ENCODE results near the gene UBL5. TPM values are rescaled to one million over a fixed set of nuclear protein-coding genes. Genes with fewer than 3 reads are reported as not detected.

Gene UBL5
- total and polyA plus RNA-seq, 7 experiments from 2014 or later: 182 to 717 (median 199) TPM

DNA sequence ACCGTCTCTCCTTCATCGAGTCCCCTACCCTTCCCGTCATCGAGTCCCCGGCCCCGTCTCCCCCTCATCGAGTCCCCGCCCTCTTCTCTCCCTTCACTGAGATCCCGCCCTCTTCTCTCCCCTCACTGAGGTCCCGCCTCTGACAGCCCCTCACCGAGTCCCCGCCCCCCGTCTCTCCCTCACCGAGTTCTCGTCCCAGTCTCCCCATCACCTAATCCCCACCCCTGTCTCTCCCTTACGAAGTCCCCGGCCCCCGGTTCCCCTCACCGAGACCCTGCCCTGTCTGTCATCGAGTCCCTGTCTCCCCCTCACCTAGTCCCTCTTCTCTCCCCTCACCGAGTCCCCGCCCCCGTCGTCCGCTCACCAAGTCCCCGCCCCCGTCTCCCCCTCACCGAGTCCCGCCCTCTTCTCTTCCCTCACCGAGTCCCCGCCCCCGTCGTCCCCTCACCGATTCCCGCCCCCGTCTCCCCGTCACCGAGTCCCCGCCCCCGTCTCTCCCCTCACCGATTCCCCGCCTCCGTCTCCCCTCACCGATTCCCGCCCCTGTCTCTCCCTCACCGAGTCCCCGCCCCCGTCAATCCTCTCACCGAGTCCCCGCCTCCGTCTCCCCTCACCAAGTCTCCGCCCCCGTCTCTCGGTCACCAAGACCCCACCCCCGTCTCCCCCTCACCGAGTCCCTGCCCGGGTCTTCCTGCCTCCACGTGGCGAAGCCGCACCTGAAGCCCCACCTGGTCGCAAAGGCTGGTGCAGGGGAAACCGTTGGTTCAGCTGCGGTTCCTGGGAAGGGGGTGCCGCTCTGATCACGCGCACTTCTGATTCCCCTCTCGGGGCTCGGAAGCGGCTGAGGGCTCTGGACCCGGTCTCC is 35.3 kb upstream of the UBL5 start:
- POLR2A ChIA-PET: interaction anchor here (1.1 to 2.3 kb wide), 3 partner anchors 9 to 23 kb away, joined by 3 to 19 read pairs (median 4); partner anchors contain the start of gene ZNF846

GRCh38 chr19:9793071-9793591 is 34.6 kb upstream of the UBL5 start:
- peak overlapping the region; percentile 73 to 99 (median 88) for H3K4me3 Mint-ChIP-seq
- peak; percentile 10 for ATAC-seq

More for the DNA sequence above, 35.3 kb upstream of the UBL5 start:
- H3K4me3 ChIP-seq (ENCODE audit: low read length): peak overlapping the region; percentile 89
- peaks cover 13 to 41% (median 33%) of the 10 kb centered on the region in 7 donors for H3K4me1 Mint-ChIP-seq
- H3K27ac ChIP-seq (ENCODE audit: low read depth, low read length): peak overlapping the region; percentile 99
- H3K4me3 Mint-ChIP-seq: peak overlapping the region; percentile 73 to 99 (median 88)
- intact Hi-C loops (cut with micrococcal nuclease): loop anchor here (1.0 to 5.0 kb wide), 12 partner anchors 7 to 1870 kb away; partner anchors contain the start of genes FBXL12 (in 2 of the 2), PIN1 (in 2 of the 2), ZNF846 (in 2 of the 2) and SNAPC2 (in 1 of the 2)
- H3K9me3 ChIP-seq (ENCODE audit: control insufficient read depth in 2 of 3, low read length in 3 of 3): peaks cover 0 to 7% (median 0%) of the 10 kb centered on the region in 3 experiments
- H3K4me1 ChIP-seq (ENCODE audit: control insufficient read depth in 2 of 2, insufficient read depth in 2 of 2, low read length in 2 of 2): peaks cover 0 to 11% of the 10 kb centered on the region in 2 donors
- peaks cover 0 to 3% (median 0%) of the 10 kb centered on the region in 3 experiments for H3K36me3 ChIP-seq (ENCODE audit: control insufficient read depth in 2 of 3, insufficient read depth in 3 of 3, low read length in 3 of 3)
- peaks cover 0 to 5% (median 0%) of the 10 kb centered on the region in 5 donors for H3K36me3 Mint-ChIP-seq
- H3K27me3 ChIP-seq (ENCODE audit: control insufficient read depth in 2 of 2, insufficient read depth in 2 of 2, low read length in 2 of 2): no peaks in the 10 kb centered on the region
- H3K27ac Mint-ChIP-seq: peak overlapping the region; percentile 90 to 98 (median 97)
- CTCF ChIA-PET: no interaction called here
- H3K27me3 Mint-ChIP-seq: peaks cover 0 to 3% (median 0%) of the 10 kb centered on the region in 5 donors
- H3K9me3 Mint-ChIP-seq: peaks cover 0 to 7% (median 0%) of the 10 kb centered on the region in 11 donors
- DNase-seq: peak; percentile 79 to 96 (median 90)
- peak; percentile 71 for ATAC-seq

DNA sequence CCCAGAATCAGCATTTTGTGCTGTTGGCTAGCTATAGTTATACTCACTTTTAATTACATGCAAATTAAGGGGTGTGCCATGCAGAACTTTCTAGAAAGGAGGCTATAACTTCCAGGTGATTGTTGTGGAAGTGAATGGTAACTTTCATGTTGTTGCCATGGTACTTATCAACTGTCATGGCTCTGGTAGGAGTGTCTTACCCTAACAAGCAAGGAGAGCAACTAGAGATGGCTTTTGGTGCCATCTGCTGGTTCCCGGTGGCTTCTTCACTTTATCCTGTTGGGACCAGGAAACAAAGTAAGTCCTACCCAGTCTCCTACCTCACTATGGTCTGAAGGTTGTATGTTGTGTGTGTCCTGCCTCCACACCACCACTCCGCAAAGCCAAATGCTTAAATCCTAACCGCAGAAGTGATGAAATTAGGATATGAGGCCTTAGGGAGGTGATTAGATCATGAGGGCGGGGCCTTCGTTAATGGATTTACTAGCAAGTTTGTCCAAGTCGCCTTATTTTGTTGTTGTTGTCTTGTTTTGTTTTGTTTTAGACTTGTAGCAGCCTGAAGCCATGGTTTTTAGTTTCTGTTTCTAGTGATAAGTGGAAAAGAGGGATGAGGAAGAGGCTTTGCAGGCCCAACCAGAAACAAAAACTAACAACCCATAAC is 31.5 kb upstream of the UBL5 start:
- Histone ChIP-seq H3K27ac (ENCODE audit: low read depth, low read length) (peak overlapping the region; percentile 63), H3K27me3 (ENCODE audit: control insufficient read depth in 2 of 2, insufficient read depth in 2 of 2, low read length in 2 of 2) (no peaks in the 10 kb centered on the region), H3K4me1 (ENCODE audit: control insufficient read depth in 2 of 2, insufficient read depth in 2 of 2, low read length in 2 of 2) (peaks cover 0 to 7% of the 10 kb centered on the region in 2 donors), H3K9me3 (ENCODE audit: control insufficient read depth in 2 of 3, low read length in 3 of 3) (peaks cover 0 to 7% (median 0%) of the 10 kb centered on the region in 3 experiments), H3K36me3 (ENCODE audit: control insufficient read depth in 2 of 3, insufficient read depth in 3 of 3, low read length in 3 of 3) (peaks cover 0 to 3% (median 0%) of the 10 kb centered on the region in 3 experiments), H3K4me3 (ENCODE audit: low read length) (no peak overlapping the region)
- intact Hi-C loops (cut with micrococcal nuclease): loop anchor here (1.0 to 2.0 kb wide), 13 partner anchors 11 to 660 kb away; partner anchors contain the start of genes FBXL12 (in 2 of the 2), ZNF561 (in 2 of the 2), ZNF846 (in 2 of the 2) and PIN1 (in 1 of the 2)
- ATAC-seq (peak; percentile 48), DNase-seq (peak; percentile 55 to 92 (median 87))
- ChIA-PET CTCF (interaction anchor here (0.7 to 1.7 kb wide), 17 partner anchors 11 to 591 kb away, joined by 3 to 14 read pairs (median 4); partner anchors contain the start of genes ZNF561 and ZNF846), POLR2A (interaction anchor here (0.6 to 1.6 kb wide), 6 partner anchors 10 to 487 kb away, joined by 3 to 9 read pairs (median 4); partner anchors contain the start of genes ZNF699 and ZNF846)
- Mint-ChIP-seq H3K27me3 (peaks cover 0 to 3% (median 0%) of the 10 kb centered on the region in 5 donors), H3K4me3 (peak overlapping the region in 3 of 10 donors; percentile 16 to 43 (median 16)), H3K9me3 (peaks cover 0 to 7% (median 1%) of the 10 kb centered on the region in 11 donors), H3K4me1 (peaks cover 15 to 43% (median 34%) of the 10 kb centered on the region in 7 donors), H3K36me3 (peaks cover 0 to 5% (median 0%) of the 10 kb centered on the region in 5 donors), H3K27ac (peak overlapping the region; percentile 66 to 97 (median 90))

More at GRCh38 chr19:9793071-9793591, 34.6 kb upstream of the UBL5 start:
- CTCF ChIA-PET: interaction anchor here (0.7 to 1.2 kb wide), 2 partner anchors 80 to 207 kb away, joined by 3 read pairs; no protein-coding TSS in a partner anchor
- Histone ChIP-seq H3K4me1 (ENCODE audit: control insufficient read depth in 2 of 2, insufficient read depth in 2 of 2, low read length in 2 of 2) (peaks cover 0 to 11% of the 10 kb centered on the region in 2 donors), H3K36me3 (ENCODE audit: control insufficient read depth in 2 of 3, insufficient read depth in 3 of 3, low read length in 3 of 3) (peaks cover 0 to 3% (median 0%) of the 10 kb centered on the region in 3 experiments), H3K27ac (ENCODE audit: low read depth, low read length) (peak overlapping the region; percentile 99), H3K9me3 (ENCODE audit: control insufficient read depth in 2 of 3, low read length in 3 of 3) (peaks cover 0 to 7% (median 0%) of the 10 kb centered on the region in 3 experiments), H3K4me3 (ENCODE audit: low read length) (peak overlapping the region; percentile 89), H3K27me3 (ENCODE audit: control insufficient read depth in 2 of 2, insufficient read depth in 2 of 2, low read length in 2 of 2) (no peaks in the 10 kb centered on the region)
- peak in 1 of 9 donors; percentile 69 for DNase-seq
- H3K27me3 Mint-ChIP-seq: peaks cover 0 to 3% (median 0%) of the 10 kb centered on the region in 5 donors
- peak overlapping the region; percentile 90 to 98 (median 97) for H3K27ac Mint-ChIP-seq
- peaks cover 0 to 5% (median 0%) of the 10 kb centered on the region in 5 donors for H3K36me3 Mint-ChIP-seq
- intact Hi-C loops (cut with micrococcal nuclease): loop anchor here (1.0 to 5.0 kb wide), 4 partner anchors 8 to 1871 kb away; partner anchors contain the start of genes SNAPC2 (in 1 of the 2), ZNF426 (in 1 of the 2) and ZNF653 (in 1 of the 2)
- POLR2A ChIA-PET: interaction anchor here (0.6 to 2.3 kb wide), 7 partner anchors 9 to 172 kb away, joined by 3 to 19 read pairs (median 4); partner anchors contain the start of genes ZNF561 and ZNF846
- H3K4me1 Mint-ChIP-seq: peaks cover 13 to 44% (median 33%) of the 10 kb centered on the region in 7 donors
- peaks cover 0 to 7% (median 1%) of the 10 kb centered on the region in 11 donors for H3K9me3 Mint-ChIP-seq

DNA sequence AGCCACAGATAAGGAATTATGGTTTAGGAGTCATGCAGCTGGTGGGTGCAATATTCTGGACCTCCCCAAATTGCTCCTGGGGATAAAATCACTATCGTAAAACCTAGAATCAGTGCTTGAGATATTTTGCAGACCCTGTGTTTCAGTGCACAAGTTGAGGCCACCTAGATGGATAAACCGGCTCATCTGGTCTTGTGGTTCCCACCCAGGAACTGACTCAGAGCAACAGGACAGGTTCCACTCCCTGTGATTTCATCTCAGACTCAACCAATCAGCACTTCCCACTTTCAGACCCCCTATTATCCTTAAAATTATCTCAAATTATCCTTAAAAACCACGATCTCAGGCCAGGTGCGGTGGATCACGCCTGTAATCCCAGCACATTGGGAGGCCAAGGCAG is 29.8 kb upstream of the UBL5 start:
- no peak for ATAC-seq
- Histone ChIP-seq H3K4me3 (ENCODE audit: low read length) (no peak overlapping the region), H3K9me3 (ENCODE audit: control insufficient read depth in 2 of 3, low read length in 3 of 3) (peaks cover 0 to 7% (median 0%) of the 10 kb centered on the region in 3 experiments), H3K27ac (ENCODE audit: low read depth, low read length) (no peak overlapping the region), H3K27me3 (ENCODE audit: control insufficient read depth in 2 of 2, insufficient read depth in 2 of 2, low read length in 2 of 2) (no peaks in the 10 kb centered on the region), H3K4me1 (ENCODE audit: control insufficient read depth in 2 of 2, insufficient read depth in 2 of 2, low read length in 2 of 2) (peaks cover 0 to 7% of the 10 kb centered on the region in 2 donors), H3K36me3 (ENCODE audit: control insufficient read depth in 2 of 3, insufficient read depth in 3 of 3, low read length in 3 of 3) (no peaks in the 10 kb centered on the region)
- Mint-ChIP-seq H3K27me3 (peaks cover 0 to 3% (median 0%) of the 10 kb centered on the region in 5 donors), H3K9me3 (peaks cover 0 to 7% (median 1%) of the 10 kb centered on the region in 11 donors), H3K4me1 (peaks cover 15 to 39% (median 29%) of the 10 kb centered on the region in 7 donors), H3K27ac (peak overlapping the region in 2 of 9 donors; percentile 18 to 65), H3K36me3 (peaks cover 0 to 8% (median 0%) of the 10 kb centered on the region in 5 donors), H3K4me3 (no peak overlapping the region)
- ChIA-PET POLR2A (interaction anchor here (0.5 to 1.1 kb wide), 3 partner anchors 31 to 197 kb away, joined by 3 to 4 read pairs (median 3); partner anchors contain the start of gene ZNF561), CTCF (interaction anchor here (1.4 to 1.6 kb wide), 2 partner anchors 30 to 593 kb away, joined by 3 to 10 read pairs; partner anchors contain the start of gene UBL5)
- intact Hi-C loops (cut with micrococcal nuclease): loop anchor here (2.0 kb wide), 2 partner anchors 363 to 661 kb away; partner anchors contain the start of gene ZNF266 (in 1 of the 2)
- no peak for DNase-seq

DNA sequence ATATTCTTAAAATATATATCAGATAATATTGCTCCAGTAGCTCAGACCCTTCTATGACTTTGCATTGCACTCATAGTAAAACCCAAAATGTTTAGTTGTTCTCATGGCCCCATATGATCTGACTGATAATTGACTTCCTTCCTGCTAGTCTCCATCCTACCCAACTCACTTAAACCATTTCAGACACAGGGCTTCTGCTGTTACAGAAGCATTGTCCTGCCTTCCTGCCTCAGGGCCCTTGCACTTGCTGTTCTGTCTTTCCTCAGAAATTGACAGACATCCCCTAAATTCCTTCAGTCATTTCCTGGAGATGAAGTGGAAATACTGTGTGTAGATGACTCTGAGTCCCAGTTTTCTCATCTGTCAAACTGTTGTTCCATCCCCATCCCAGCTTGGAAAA is 28.6 kb upstream of the UBL5 start:
- peaks cover 0 to 1% (median 0%) of the 10 kb centered on the region in 11 donors for H3K9me3 Mint-ChIP-seq
- H3K4me1 Mint-ChIP-seq: peaks cover 12 to 31% (median 21%) of the 10 kb centered on the region in 7 donors
- Histone ChIP-seq H3K4me3 (ENCODE audit: low read length) (no peak overlapping the region), H3K27ac (ENCODE audit: low read depth, low read length) (peak overlapping the region; percentile 0), H3K27me3 (ENCODE audit: control insufficient read depth in 2 of 2, insufficient read depth in 2 of 2, low read length in 2 of 2) (no peaks in the 10 kb centered on the region), H3K36me3 (ENCODE audit: control insufficient read depth in 2 of 3, insufficient read depth in 3 of 3, low read length in 3 of 3) (no peaks in the 10 kb centered on the region), H3K4me1 (ENCODE audit: control insufficient read depth in 2 of 2, insufficient read depth in 2 of 2, low read length in 2 of 2) (peaks cover 0 to 7% of the 10 kb centered on the region in 2 donors), H3K9me3 (ENCODE audit: control insufficient read depth in 2 of 3, low read length in 3 of 3) (no peaks in the 10 kb centered on the region)
- intact Hi-C loops (cut with micrococcal nuclease): no loop called here
- POLR2A ChIA-PET: interaction anchor here (0.7 kb wide), 1 partner anchor 178 kb away, joined by 6 read pairs; no protein-coding TSS in a partner anchor
- ATAC-seq: no peak
- peaks cover 0 to 5% (median 0%) of the 10 kb centered on the region in 5 donors for H3K36me3 Mint-ChIP-seq
- H3K4me3 Mint-ChIP-seq: peak overlapping the region in 1 of 10 donors; percentile 14
- CTCF ChIA-PET: interaction anchor here (0.5 to 1.1 kb wide), 3 partner anchors 173 to 594 kb away, joined by 3 to 8 read pairs (median 4); no protein-coding TSS in a partner anchor
- peak overlapping the region in 7 of 9 donors; percentile 8 to 88 (median 64) for H3K27ac Mint-ChIP-seq
- H3K27me3 Mint-ChIP-seq: no peaks in the 10 kb centered on the region
- DNase-seq: no peak

Data from naive thymus-derived CD4-positive, alpha-beta T cell (primary cell).